Bronchial epithelial cell (primary cell): ENCODE measurements around the gene ADGRA3. TPM values are rescaled to one million over a fixed set of nuclear protein-coding genes. Genes with fewer than 3 reads are reported as not detected.
"Not testable (repeated sequence)": the region's sequence is repeated elsewhere in the genome, so short reads cannot be mapped to it uniquely, and the experiment has no call there.

ENCODE experiments used
- DNase-seq: peaks from one replicate; pipeline ENCODE4 v3.0.0-alpha.2; 2010; ENCODE audit warnings: low read depth
- FAIRE-seq: peaks from 2 replicates; lab custom pipeline; 2011; peaks lifted over from hg19 to GRCh38; lab: Jason Lieb, UNC
- H3K27me3 ChIP-seq: 2 replicates; pipeline ENCODE4 v1.5.1; 2011; ENCODE audit warnings: low read length; ENCODE audit not compliant: control insufficient read depth, insufficient read depth
- H3K36me3 ChIP-seq: 2 replicates; pipeline ENCODE4 v1.5.1; 2011; ENCODE audit warnings: low read length; ENCODE audit not compliant: control insufficient read depth, insufficient read depth
- H3K4me3 ChIP-seq: 2 replicates; pipeline ENCODE4 v1.5.1; 2011; ENCODE audit warnings: mild to moderate bottlenecking, low read depth, low read length, control low read depth
- CTCF ChIP-seq: IDR thresholded peaks from 2 replicates; pipeline ENCODE4 v1.5.1; 2011; ENCODE audit warnings: mild to moderate bottlenecking, moderate library complexity, low read length, control low read depth, inconsistent platforms; ENCODE audit not compliant: insufficient read depth, severe bottlenecking
- total RNA-seq: library from RNA; depleted of rRNA; stranded (reverse); fragments of >200 nt; gene quantifications from 2 replicates; pipeline ENCODE4 v1.2.1, GENCODE V29; 2014

Gene ADGRA3
- total RNA-seq, 1 donor from 2014 or later: 34.2 TPM

DNA sequence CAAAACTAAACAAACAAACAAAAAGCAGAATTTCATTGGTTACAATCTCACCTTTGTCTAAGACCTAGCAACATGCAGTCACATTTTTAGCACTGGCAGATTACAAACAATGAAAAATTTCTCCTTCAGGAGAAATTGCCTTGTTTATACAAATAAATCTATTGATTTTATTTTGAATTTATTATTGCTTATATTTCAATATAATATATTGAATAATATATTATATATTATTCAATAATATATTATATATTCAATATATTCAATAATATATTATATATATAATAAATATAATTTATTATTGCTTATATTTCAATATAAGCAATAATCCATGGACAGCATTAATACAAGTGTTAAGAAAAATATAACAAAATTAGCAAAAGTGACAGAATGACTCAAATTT lies 131.7 kb downstream of the ADGRA3 start:
- FAIRE-seq (no peak), DNase-seq (no peak)
- Histone ChIP-seq H3K4me3 (no peak overlapping the region), H3K36me3 (peaks cover 2% of the 10 kb centered on the region), H3K27me3 (no peaks in the 10 kb centered on the region)
- TF ChIP-seq CTCF: no peak

- DNase-seq, FAIRE-seq, H3K27me3 ChIP-seq, H3K36me3 ChIP-seq, H3K4me3 ChIP-seq: not testable (repeated sequence)
These were observed 133.7 kb downstream of the ADGRA3 start for GRCh38 chr4:22382216-22382615.

DNA sequence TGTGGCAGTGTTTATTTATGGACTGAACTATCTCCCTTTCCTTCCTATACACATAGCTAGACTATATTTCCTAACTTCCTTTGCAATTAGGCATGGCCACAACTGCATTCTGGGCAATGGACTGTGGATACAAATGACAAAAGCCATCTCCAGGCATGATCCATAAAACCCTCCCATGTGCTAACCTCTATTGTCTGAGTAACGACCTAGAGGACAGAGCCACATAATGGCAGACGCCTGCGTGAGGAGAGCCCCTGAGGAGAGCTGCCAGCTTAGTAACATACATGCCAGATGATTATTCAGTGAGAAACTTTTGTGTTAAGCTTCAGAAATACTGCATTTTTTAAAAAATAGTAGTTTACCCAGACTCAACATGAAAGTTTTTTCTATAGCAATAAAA lies 142.9 kb downstream of the ADGRA3 start:
- no peak overlapping the region for H3K4me3 ChIP-seq
- no peaks in the 10 kb centered on the region for H3K27me3 ChIP-seq
- H3K36me3 ChIP-seq: no peaks in the 10 kb centered on the region
- DNase-seq (no peak), FAIRE-seq (no peak)
- TF ChIP-seq CTCF: no peak

GRCh38 chr4:22369901-22370562 lies 145.8 kb downstream of the ADGRA3 start:
- Histone ChIP-seq H3K4me3 (no peak overlapping the region), H3K27me3 (no peaks in the 10 kb centered on the region), H3K36me3 (no peaks in the 10 kb centered on the region)
- TF ChIP-seq CTCF: no peak
- DNase-seq: no peak
- no peak for FAIRE-seq

DNA sequence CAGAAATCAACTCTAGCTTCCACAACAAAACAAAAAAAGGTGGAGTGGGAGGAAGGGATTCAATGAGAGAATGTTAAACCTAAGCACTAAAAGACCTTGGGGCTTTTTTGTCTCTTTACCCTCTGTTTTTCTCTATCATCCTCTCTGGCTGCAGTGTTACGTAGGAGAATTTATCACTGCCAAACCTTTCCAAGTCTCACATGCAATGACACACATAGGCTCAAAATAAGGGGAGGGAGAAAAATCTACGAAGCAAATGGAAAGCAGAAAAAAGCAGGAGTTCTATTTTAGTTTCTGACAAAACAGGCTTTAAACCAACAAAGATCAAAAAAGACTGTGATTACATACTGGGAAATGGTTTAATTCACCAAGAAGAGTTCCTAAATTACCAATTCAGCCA lies 152.1 kb downstream of the ADGRA3 start:
- FAIRE-seq: no peak

GRCh38 chr4:22363036-22363435 lies 152.8 kb downstream of the ADGRA3 start:
- Histone ChIP-seq H3K4me3 (no peak overlapping the region), H3K36me3 (no peaks in the 10 kb centered on the region), H3K27me3 (no peaks in the 10 kb centered on the region)
- DNase-seq (peak; percentile 59), FAIRE-seq (no peak)
- no peak for TF ChIP-seq CTCF

More for the DNA sequence above, 152.1 kb downstream of the ADGRA3 start:
- DNase-seq: no peak
- no peak for TF ChIP-seq CTCF
- Histone ChIP-seq H3K4me3 (no peak overlapping the region), H3K27me3 (no peaks in the 10 kb centered on the region), H3K36me3 (no peaks in the 10 kb centered on the region)
